Astrocyte of the hippocampus (primary cell): ENCODE results near the gene PAQR8.
A peak's percentile ranks its signal among the peaks of the same experiment; 100 is the strongest.

ENCODE experiments used
- DNase-seq: peaks from one replicate; pipeline ENCODE4 v3.0.0; 2011; ENCODE audit warnings: low read depth, low spot score

PAQR8 gene

GRCh38 chr6:52347818-52348217 lies 14.1 kb upstream of the PAQR8 start:
- DNase-seq: no peak

- DNase-seq: no peak
These were observed 10.1 kb upstream of the PAQR8 start for GRCh38 chr6:52351879-52352238.

DNA sequence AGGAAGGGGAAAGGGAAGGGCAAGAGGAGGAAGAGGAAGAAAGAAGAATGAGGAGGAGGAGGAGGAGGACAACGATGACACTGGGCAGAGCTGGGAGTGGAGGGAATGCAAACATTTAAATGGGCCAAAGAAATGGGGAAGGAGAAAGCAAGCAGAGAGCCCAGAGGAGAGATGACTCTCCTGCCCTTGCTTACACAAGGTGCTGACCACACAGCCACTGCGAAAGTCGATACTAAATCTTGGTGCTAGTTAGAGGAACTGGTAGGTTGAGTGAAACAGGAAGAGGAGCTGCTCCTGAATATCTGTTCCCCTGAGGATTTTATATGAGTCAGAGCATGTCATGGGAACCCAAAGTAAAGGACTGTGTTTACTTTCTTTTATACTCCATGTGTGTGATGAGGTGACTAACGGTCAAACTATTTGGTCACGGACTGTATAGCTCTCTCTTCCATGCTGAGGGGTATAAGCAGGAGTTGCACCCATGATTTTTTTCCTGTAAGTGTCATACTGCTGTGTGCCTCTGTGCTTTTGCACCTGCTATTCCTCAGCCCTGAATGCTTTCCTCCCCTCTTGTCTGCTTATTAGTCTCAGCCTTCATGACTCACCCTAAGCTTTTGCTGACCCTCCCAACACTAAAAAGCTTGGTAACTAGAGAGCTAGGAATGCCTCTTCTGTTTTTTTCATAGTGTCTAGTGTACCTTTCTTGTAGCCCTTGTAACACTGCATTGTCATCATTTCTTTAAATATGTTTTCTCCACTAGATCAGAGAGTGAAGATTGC lies 9.5 kb upstream of the PAQR8 start:
- peak; percentile 92 for DNase-seq

DNA sequence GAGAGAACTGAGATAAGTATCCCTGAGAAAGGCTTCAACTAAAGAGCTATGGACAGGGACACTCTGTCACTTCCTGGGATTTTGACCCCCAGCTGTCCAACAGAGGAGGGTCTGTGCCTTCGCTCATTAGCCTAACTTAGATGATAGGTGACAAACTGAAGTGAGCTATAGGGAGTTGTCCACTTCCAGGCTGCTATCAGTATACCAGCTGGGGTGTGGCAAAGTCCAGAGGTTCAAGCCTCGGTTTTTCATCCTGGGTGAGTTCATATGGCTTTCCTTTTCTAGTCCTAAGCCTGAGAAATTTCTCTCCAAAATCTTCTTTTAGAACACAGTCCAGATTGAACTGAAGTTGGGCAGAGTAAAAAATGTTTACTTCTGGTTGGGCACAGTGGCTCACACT lies 5.9 kb upstream of the PAQR8 start:
- DNase-seq: no peak

DNA sequence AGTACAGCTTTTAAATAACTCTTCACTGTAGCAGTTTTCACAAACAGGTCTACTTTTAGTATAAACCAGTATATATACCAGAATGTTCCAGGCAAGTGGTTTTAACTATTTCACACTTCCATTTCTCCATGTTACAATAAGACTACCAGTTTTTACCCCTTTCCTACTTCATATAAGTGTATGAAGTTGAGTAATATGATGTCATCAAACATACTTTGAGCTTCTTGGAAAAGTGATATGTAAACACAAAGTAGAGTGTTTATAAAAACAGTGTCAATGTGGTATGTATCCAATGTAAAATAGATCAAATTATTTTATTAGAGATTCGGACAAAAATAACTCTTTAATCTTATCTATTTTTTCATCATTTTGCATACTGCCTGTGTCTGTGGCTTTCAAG lies 2.5 kb upstream of the PAQR8 start:
- no peak for DNase-seq

- no peak for DNase-seq
These were observed 1.9 kb upstream of the PAQR8 start for GRCh38 chr6:52360028-52360427.

GRCh38 chr6:52360601-52361413 lies 1.1 kb upstream of the PAQR8 start:
- DNase-seq: no peak

DNA sequence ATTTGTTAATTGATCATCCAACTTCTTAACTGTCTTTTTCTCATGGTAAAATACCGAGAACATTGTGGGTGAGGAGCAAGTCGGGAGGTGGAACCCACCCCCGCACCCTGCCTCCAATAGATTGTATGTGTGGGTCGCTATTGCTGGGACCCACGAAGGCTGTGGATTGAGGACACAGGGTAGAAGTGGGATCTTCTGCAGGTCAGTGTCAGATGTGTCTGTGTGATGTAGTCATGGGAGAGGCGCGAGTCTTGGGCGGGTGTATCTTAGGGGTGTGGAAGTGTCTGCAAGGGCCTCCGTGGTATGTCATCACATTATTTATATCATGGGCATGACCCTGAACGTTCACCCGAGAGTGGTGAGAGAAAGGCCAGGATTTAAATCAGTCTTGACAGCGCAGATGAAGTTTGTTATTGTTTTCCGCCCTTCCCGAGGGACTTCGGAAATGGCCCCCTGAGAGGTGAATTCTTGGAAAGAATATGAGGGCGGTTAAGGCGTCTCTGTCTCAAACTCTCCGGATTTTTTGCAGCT lies 472 bp upstream of the PAQR8 start:
- DNase-seq: no peak

DNA sequence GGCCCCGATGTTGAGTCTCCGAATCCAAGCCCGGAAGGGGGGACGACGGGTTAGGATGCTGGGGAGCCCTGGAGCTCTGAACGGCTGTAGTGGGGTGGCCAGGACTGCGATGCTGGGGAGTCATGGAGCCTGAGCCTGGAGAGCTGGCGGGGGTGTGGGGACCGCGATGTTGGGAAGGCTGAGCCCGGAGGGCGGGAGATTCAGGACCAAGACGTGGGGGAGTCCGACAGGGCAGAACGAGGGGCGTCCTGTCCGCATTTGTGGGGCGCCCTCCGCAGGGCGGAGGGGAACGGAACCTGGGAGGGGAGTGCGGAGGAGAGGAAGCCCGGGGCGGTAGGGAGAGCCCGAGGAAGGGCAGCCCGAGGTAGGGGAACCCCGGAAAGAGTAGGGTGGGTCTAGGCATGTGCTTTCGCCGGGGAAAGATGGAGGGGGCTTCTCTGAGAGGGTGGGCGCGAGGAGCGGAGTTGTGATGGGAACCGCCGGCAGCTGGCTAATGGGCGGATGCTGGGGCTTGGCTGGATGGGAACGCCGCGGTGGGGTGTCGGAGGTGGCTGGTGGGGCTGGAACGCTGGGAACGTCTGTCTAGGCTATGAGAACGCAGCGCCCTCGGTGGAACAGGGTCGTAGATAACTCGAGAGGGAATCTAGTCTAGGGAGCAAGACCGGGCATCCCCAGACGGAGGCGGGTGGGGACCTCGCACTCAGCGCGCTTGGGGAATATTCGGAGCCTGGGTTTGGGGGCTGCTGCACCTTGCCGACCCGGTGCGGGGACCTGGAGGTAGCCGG lies 684 bp downstream of the PAQR8 start:
- peak; percentile 48 for DNase-seq

DNA sequence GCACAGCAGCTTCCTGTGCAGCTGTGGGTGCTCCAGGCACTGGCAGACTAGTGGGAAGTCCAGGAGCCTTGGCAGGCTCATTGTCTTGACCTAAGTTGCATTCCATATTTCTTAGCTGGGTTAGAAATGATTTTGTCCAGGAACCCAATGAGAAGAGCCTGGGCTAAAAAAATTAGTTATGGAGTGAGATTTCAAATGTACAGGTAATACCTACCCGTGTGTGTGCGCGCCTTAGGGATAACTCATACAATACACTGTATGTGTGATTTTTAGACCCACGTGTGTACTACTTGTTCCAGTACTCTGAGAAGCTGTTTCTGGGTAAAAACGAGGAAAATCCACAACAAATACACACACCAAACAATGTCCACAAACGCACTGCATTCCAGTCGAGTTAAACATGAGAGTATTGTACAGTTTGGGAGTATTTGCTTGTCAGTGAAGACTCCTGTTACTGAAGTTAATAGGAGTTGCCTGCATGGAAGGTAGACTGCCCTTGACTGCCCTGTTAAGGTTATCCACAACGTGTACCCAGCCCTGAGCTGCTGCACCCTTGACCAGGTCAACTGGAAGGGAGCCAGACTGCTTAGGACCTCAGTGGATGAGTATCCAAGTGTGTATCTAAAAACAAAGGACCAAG lies 1.4 kb downstream of the PAQR8 start:
- DNase-seq: peak; percentile 26

DNA sequence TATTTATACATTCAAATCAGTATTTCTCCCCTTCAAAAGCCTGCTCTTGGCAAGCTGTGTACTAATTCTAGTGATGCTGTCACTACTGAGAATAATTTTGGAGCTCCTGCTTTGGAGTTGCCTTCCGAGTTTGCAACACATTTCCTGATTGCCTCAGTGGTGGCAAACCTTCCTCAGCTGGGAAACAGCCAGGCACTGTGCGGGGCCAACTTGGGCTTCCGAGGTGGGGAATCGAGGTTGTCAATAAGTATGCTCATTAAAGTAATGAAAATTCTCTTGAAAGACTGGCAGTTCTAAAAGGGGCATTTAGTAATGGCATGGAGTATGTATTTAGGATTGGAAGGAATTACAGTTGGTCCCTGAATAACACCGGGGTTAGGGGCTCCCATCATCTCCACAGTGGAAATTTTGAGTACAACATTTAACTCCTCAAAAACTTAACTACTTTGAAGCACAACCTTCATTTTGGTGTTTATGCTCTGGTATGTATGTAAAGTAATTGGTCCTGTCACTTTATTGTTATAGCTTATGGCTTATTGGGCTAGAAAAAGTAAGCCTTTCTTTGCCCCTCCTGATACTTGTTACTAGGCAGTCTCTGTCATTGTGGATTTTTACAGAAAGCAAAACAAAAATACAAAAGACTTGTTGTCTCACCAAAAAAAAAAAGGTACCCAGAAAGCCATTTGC lies 2.7 kb downstream of the PAQR8 start:
- no peak for DNase-seq

DNA sequence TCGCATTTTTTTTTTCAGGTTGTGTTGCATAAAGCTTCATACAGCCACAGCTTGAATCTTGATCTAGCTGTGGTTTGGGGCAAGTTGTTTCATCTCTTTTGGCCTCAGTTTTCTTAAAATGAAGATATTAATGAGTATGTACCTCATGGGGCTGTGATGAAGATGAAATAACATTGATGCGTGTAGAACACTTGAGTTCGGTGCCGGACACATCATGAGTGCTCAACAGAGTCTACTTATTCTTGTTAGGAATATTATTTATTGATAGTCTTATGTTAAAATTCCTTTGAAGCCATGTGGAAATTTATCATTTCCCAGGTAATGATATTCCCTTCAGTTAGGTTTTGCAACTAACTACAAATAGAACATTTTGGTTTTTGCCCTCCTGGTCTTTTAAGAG lies 3.4 kb downstream of the PAQR8 start:
- DNase-seq: no peak

GRCh38 chr6:52365866-52366540 lies 4.1 kb downstream of the PAQR8 start:
- DNase-seq: peak; percentile 43

DNA sequence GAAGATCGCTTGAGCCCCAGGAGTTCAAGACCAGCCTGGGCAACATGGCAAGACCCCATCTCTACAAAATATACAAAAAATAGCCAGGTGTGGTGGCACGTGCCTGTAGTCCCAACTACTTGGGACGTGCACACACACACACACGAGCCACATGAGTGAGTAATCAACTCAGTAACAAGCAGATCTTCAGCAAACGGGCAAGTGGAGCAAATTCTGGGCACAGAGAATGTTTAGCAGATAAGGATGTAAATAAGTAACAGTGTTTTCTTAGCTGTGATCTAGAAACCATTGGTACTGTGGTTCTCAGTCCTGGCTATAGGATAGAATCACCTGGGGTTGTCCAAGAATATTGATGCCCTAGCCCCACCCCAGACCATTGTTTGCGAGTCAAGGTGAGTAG lies 6.1 kb downstream of the PAQR8 start:
- no peak for DNase-seq

DNA sequence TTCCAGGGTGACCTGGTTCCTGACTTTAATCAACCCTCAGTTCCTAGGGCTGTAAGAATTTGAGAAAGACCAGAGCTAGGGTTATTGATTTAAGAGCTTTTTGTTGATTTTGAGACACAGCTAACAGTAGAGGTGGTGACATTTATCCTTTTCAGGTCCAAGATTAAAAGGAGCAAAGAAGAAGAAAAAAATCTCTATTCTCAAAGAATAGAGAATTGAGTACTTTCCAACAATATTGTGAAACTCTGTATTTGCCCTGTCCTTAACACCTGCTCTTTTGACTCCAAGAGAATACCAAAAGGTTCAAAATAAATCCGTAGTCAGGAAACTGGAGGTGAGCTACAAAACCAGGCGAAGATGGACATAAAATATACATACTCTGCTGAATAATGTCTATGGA lies 7.3 kb downstream of the PAQR8 start:
- no peak for DNase-seq

DNA sequence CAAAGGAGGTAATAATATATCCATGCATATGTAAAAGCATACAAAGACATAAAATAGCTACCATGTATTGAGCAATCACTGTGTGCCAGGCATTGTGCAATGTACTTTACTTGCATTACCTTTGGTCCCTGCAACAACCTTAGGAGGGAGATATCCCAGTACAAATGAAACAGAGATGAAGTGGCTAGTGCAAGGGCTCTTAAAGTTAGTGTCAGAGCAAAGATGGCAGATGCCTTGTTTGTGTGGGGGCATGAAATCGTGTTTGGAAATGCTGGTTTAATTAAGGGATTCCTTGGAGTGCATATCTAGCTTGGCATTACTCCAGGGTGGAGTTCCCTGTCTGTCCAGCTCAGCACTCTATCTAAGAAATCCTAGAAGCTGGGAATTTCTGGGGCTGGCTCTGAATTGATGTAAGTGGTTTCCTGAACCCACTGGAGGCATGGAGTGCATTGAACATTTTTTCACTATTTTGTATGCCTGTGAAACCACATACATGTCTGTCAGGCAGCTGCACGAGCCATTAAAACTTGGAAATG lies 9.8 kb downstream of the PAQR8 start:
- DNase-seq: peak; percentile 58

GRCh38 chr6:52373151-52373690 lies 11.3 kb downstream of the PAQR8 start:
- DNase-seq: no peak

DNA sequence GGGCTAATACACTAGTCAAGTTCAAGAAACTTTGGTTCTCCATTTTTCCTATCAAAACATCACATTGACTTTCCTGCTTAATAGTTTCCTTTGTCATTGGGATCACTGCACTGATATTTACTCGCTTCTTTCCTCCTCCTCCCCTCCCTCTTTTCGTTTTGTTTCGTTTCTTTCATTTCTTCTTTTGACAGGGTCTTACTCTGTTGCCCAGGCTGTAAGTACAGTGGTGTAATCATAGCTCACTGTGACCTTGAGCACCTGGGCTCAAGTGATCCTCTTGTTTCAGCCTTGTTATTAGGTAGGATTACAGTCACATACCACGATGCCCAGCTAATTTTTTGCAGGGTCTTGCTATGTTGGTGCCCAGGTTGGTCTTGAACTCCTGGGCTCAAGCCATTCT lies 12.3 kb downstream of the PAQR8 start:
- no peak for DNase-seq

DNA sequence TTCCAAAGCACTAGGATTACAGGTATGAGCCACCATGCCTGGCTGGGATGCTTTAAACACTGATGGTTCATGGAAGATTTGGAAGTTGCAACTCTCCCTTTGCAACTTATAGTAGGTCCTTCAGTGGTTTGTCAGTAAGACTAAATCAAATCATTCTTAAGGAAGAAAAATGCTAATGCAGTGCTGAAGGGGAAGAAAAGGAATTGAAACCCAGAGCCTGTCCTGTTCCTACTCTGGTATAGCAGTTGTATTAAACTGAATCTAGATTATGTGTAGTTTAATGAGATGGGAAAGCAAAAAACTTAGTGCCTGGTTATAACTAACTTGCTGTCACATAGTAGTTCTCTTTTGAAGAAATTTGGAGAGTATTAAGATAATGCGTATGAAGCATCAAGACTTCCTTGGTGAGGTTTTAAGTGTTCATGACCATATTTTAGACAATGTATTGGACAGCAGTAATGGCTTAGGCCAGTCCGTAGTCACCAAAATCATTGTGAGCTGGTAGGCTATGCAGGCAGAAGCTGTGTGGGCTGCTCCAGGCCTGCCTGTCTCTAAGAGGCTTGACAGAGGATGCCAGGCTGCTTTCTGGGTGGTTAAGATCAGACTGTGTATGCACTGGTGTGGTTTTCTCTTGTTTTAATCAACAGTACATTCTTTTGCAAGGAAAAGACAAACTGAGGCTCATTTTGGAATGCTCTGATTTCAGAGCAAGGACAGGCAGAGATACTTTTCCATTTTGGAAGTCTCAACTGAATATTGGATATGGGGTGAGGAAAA lies 14.0 kb downstream of the PAQR8 start:
- no peak for DNase-seq
